HG03066 (cell line): Measurements from ENCODE around the gene KIF12.

Source experiments
- ATAC-seq: cut with Tn5 transposase; IDR thresholded peaks from one replicate; pipeline ENCODE4 v1.9.1; 2021; ENCODE audit warnings: low read depth; ENCODE audit not compliant: unreplicated experiment

KIF12 gene

DNA sequence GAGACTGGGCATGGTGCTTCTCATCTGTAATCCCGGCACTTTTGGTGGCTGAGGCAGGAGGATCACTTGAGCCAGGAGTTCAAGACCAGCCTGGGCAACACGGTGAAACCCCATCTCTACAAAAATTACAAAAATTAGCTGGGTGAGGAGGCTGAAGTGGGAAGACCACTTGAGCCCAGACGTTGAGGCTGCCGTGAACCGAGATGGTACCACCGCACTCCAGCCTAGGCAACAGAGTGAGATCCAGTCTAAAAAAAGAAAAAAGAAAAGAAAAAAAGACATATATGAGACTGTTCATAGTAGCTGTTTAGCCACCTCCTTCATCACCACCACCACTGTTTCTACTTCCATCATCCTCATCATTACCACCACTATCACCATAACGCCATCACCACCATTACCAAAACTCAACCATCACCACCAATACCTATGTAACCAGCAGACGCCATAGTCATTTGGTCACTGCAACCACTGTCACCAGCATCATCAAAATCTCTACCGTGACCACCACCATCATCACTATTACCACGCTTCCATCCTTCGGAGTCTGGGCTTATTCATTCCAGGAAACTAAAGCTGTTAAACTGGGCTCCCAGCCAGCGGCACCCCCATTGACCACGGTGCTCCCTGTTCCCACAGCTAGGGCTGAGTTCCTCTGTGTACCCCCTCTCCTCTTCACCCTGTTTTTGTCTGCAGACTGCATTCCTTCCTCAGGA lies 8.4 kb upstream of the KIF12 start:
- ATAC-seq, result no peak

DNA sequence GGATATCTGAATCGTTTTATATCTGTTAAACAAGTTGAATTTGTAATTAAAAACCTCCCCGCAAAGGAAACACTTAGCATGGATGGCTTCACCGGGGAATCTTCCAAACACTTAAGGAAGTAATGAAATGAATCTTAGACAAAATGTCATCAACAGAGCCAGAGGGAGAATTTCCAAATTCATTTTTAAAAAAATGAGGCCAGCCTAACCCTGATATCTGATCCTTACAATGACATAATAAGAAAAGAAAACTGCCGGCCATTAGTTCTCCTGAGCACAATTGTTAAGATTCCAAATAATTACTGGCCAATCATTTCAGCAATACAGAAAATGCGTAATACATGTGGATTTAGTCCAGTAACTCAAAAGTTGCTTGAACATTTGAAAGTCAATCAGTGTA lies 6.1 kb upstream of the KIF12 start:
- ATAC-seq, result no peak

DNA sequence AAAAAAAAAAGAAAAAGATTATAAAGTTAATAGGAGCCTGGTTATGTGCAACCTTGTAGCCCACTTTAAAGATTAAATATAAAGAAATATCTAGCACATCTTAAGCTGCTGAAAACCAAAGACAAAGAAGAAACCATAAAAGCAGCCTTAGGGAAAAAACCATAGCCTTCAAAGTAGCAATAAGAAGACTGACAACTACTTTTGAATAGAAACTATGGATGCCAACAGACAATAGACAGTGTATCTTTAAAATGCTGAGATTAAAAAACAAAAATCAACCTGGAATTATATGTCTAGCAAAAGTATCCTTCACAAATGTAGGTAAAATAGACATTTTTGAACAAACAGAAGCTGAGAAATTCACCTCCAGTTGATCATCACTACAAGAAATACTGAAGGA lies 3.4 kb upstream of the KIF12 start:
- no peak for ATAC-seq

DNA sequence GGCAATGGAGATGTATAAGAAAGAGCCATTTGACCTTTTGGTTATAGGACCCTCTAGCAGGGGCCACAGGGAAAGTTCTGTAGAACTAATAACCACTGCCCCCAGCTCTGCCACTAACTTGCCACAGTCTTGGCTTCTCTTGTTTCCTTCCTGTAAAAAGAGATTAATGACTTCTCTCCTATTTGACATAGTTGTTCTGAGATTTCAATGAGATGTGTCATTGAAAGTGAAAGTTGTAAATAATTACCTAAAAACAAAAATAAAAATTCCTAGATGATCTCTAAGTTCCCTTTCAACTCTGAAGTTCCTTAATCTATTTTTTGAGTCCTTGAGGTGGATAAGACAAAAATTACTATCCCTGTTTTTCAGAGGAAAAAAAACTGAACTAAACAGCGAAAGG lies 1.4 kb upstream of the KIF12 start:
- ATAC-seq, result no peak

DNA sequence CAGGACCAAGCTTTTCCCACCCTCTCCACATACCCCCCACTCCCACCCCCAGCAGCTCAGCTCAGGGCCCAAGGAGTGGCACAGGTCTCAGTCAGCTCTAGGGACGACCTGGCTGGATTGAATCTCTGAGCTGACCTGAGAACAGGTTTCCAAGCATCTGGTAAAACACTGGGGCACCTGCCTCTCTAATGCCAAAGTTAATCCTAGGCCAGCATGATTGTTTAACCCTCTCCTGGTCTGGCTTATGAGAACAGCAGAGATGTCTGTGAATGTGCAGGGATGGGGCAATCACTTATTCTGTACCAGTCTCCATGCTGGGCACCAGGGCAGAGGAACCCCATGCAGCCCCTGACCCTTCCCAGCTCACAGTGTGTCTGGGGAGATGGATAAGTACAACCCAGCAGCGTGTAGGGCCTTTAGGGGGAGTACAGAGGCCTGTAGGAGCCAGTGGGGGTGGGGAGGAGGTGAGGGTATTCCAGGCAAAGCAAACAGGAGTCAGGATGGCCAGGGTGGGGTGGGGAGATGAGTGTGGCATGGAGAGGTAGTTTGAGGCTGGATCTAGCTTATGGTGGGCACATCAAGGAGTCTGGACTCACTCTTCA lies 678 bp upstream of the KIF12 start:
- no peak for ATAC-seq

DNA sequence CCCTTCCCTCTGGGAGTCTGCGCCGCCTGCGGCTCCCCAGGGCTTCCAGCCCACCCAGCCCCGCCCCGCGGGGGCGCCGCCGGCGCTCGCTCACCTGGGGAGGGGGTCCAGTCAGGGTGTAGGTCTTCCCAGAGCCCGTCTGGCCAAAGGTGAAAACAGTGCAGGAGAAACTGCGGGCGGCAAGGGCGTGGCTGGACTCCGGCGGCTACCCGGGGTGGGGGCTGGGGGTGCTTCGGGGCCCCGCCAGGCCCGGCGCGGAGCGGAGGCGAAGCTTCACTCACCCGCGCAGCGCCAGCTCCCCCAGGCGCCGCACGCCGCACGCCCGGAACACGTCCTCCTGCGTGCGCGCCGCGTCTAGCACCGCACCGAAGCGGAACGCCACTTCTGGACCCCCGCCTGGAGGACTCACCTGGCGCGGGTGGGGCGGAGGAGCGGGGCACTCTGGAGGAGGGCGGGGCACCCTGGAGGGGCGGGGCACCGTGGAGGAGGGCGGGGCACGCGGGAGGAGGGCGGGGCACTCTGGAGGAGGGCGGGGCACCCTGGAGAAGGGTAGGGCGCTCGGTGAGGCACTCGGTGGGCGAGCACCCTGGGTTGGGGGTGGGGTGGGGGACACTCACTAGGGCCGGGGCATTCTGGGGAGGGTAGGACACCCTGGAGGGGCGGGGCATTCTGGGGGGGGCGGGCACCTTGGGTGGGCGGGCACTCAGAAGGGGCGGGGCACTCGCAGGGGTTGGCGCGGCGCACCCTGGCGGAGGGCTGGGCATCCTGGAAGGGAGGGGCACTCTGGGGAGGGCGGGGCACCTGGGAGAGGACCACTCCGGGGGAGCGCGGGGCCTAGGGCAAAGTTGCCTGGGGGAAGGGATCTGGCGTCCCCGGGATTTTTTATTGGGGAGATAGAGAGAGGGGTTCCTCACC lies 814 bp downstream of the KIF12 start:
- ATAC-seq, result no peak

DNA sequence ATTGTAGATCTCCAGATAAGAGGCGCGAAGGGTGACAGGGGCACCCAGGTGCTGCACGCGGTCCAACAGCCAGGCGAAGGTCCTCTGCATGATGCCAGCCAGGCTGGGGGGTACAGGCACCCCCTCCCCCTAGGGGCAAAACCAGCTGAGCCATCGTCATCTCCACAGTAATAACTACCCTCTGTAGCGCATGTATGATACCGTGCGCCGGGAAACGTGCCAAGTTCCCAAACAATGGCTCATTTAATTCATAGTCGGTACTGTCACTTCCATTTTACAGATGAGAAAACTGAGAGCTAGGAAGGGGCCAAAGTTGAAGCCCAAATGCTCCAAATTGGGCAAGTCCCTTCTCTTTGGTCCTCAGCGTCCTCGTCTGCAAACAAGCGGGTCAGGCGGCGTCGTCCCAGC lies 1.5 kb downstream of the KIF12 start:
- no peak for ATAC-seq

DNA sequence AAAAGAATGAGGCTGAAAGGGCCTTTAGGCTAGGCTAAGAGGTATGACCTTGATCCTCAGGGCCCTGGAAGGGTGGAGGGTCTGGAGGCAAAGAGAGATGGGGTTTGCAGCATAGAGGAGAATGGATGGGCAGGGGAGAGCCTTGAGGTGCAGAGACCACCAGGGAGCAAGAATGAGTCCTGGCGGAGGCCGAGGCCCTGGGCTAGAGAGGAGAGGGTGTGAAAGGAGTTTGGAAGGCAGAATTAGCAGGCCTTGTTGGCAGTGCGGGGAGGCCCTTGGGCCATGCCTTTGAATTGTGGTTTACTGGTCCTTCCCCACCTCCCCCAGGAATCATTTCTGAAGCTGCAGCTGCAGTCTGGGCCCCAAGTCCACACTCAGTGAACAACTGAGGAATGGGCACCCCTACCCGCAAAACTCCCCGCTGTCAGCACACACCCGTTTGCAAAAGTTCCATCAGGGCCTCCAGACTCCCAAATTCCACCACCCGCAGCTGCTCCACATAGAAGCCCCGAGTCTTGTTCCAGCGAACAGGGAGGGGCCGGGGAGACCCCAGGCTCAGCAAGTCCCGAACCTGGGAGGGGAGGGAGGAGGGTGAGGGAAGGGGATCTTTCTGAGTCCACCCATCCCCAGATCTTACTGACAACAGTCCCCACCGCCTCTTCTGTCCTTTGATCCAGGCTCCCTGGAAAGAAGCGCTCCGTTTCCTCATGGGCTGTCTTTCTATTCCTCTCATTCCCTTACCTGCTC lies 2.1 kb downstream of the KIF12 start:
- no peak for ATAC-seq

DNA sequence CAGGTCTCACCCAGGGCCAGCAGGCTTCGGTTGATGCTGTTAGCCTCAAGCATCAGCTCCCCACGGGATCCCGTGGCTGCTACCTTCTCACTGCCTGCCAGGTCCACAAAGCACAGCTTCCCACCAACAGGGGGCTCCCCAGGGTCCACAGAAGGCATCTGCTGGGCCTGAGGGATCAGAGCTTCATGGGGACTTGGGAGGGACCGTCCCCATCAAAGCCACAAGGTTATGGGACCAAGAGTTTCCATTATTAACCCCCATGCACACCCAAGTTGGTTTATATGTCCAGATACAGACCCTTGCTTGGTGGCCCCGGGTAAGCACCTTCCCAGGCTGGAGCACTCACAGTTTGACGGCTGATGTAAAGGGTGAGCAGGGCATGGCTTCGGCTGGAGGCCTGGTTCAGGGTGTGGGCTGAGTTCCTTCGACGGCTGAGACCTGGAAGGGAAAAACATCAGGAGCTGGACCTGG lies 3.0 kb downstream of the KIF12 start:
- no peak for ATAC-seq

DNA sequence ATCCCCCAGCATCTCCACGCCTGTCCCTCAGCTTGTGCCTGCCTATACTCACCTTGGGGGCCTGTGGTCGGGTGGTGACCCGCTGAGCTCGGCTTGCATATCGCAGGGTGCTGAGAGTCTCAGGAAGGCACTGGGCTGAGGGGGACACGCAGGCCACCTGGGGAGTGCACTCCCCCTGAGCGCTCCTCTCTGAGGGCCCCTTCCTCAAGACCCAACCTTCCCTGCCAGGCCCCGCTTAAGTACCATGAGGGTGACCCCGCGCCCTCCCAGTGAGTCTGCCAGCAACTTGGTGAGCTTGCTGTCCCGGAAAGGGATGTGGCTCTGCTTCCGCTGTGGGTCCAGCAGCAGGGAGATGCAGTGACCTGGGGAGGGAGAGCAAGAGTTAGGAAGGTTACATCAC lies 4.1 kb downstream of the KIF12 start:
- ATAC-seq, result no peak

DNA sequence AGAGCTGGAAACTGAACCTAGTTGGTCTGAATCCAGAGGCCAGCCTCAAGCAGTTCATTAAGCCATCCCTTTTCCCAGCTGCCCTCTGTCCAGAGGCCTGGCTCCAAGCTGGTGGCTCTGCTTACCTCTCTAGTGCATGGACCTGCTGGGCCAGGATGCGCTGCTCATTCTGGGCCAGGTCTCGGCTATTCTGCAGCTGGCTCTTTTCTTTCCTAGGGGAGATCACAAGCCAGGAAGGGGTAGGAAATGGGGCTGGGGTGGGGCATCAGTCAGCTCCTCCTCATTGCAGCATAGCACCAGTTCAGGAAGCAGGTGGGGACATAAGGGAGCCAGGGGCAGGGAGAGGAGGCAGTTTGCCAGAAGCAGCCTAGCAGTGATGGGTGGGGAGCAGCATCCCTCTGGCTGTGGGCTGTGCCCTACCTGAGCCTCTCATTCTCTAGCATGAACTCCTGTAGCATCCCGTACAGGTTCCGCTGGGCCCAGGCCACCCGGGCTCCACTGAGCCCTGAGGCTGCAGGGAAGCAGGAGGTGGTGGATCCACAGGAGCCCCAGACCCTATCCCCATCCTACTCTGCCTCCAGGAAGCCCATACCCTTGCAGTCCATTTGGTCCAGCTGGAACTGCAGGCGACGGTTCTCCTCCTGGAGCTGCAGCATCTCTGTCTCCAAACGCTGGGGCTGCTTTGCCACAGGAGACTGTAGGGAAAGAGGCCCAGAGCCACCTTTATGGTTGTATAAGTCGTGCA lies 5.2 kb downstream of the KIF12 start:
- ATAC-seq, result no peak

DNA sequence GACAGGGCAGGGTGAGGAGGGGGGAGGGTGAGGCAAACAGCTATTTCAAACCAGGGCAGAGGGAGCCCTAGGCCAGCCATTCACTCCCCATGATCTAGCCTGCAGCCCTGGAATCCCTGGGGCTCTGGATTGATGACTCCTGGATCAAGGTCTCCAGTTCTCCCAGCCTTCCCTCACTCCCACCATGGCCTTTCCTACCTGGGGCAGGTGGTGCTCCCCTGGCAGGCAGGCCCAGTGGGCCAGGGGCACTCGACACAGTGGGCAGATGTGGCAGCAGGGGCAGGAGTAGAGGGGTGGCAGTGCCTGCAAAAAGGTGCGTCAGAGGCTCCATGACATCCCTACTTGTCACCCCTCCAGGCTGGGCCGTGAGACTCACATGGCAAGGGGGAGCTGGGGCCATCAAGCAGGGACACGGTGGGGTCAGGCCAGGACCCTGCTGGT lies 6.0 kb downstream of the KIF12 start:
- no peak for ATAC-seq

DNA sequence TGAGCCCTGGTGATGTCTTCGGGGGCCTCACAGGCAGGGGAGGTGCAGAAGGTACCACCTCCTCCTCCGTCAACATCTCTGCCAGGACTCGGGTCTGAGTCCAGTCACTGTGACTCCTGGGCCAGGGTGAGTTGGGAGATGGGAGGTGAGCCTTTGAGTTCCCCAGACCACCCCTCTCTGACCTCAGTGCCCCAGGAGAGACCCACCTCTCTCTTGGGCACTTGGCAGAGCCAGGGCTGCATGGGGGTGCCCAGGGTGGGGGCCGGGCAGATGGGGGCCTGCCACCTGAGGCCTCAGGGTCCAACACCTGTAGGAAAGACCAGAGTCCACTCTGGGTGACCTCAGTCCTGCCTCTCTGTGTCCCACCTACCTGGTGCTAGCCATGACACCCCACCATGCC lies 6.8 kb downstream of the KIF12 start:
- no peak for ATAC-seq

DNA sequence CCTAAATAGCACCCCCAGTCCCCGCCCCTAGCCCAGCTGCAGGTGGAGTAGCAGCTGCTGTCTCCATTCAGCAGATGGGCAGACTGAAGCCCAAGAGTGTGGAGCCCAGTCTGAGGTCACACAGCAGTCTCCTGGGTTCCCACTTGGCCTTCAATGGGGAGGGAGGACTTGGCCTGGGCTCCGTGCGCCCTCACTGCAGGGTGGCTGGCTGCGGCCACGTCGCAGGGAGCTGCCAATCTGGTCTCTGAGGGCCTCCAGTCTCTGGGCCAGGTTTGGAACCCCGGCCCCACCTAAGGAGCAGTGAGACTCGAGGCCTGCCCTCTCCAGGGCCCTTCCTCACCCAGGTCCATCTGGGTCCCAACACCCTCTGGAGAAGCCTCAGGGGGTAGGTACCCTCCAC lies 7.4 kb downstream of the KIF12 start:
- no peak for ATAC-seq

DNA sequence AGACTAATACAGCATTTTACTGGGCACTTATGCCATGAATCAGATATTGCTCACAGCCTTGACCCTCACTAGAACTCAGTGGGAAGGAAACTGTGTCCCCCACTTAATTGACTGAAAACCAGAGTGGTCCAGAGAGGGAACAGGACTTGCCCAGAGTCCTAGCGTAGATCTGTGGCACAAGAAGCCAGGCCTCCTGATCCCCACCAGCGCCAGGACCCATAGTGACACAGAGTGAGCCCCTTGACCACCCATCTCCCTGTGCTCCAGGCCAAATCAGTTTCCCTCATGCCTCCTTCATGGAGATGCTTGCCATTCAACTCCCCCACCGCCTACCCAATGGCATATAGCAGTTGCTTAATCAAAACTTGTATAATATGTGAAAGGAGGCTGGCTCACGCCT lies 8.3 kb downstream of the KIF12 start:
- no peak for ATAC-seq

DNA sequence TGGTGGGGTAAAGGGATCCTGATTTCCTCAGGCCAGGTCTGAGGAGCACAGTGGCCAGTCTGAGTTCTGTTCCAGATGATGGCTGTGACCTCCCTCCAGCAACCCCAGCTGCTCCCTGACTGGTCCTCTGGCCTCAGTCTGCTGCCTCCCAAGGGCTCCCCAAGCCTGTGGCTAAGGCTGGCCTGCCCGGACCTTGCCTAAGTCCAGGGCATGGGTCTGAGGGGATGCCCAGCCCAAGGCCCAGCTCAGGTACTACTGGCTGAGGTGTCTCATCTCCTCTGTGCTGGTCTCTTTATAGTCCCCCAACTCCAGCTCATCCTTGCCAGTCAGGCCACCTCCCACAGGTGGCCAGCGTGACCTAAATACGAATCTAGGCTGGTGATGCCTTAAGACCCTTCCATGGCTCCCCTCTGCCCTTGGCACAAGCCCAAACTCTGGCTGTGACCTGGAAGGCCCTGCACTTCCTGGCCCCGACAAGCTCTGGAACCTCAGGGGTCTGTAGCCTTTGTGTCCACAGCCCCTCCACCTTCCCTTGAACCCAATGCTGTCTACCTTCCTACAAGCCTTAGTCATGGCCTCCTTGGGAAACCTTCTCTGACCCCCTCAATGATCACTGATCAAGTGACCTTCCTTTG lies 9.8 kb downstream of the KIF12 start:
- no peak for ATAC-seq

DNA sequence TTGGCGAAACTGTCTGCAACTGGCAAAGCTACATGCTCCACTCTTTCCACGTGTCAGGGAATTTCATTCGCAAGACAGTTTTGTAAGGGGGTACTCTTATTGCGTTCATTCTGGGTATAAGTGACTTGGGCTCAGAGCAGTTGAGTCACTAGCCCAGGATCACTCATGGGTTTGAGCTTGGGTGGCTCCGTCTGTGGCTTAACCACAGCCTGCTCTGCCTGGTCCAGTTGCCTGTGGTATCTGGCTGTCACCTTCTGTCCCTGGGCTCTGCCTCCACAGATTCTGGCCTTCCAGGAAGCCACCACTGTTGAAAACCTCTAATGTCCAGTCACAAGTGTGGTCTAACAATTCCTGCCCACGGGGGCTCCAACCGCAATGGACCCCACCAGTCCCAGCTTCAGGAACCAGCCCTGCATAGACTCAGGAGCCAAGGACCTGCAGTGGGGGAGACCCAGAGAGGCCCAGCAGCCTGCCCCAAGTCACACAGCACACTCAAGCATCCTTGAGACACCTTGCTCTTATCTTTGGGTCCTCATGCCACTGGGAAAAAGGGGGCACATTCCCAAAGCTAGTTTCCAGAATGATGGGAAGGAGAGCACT lies 10.4 kb downstream of the KIF12 start:
- no peak for ATAC-seq

DNA sequence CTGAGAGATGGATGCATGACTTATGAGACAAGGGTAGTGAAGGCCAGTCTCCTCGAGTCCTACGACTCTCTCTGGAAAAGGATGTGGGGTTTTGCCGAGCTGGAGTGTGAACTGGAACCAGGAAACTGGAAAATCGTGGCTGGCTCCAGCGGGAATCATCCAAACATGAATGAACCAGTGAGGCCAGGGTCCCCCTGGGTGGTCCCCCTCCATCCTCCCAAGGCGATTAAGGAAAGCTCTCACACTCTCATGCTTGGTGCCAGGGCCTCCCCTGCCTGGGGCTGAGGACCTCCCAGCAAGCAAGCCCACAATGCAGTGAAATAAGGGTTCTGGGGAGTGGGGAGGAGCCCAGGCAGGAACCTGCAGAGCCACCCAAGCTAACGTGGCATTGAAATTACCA lies 11.4 kb downstream of the KIF12 start:
- ATAC-seq, result no peak

DNA sequence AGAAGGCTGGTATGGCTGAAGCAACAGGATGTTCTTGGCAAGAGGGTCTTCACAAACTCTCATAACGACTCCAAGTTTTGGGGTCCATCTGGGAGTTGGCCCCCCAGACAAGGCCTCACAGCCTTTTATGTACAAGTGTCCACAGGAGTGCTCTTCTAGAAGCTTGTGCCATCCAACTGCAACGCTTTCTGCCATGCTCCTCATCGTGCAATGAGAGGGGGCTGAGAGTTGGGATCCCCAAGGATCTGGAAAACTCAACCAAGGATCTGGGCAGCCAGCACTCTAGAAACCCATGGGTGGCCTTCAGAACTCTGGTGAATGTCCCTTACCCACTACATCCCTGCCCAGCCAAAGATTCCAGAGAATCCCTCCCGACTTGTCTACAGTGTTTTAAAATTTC lies 12.5 kb downstream of the KIF12 start:
- ATAC-seq, result no peak
